BE2C (cell line): ENCODE results near the gene RCL1.

ENCODE experiments used
- DNase-seq: peaks from one replicate; pipeline ENCODE4 v3.0.0-alpha.2; 2020
- H3K27me3 ChIP-seq: fragments of 250-450 bp; sonication (Bioruptor Pico); 2 replicates; pipeline ENCODE4 v1.5.1; 2020; ENCODE audit warnings: mild to moderate bottlenecking
- H3K36me3 ChIP-seq: fragments of 250-450 bp; sonication (Bioruptor Pico); 2 replicates; pipeline ENCODE4 v1.5.1; 2020; ENCODE audit warnings: mild to moderate bottlenecking
- H3K4me1 ChIP-seq: fragments of 250-450 bp; sonication (Bioruptor Pico); 2 replicates; pipeline ENCODE4 v1.5.1; 2020
- H3K4me3 ChIP-seq: 2 replicates; pipeline ENCODE4 v1.5.1; 2011; ENCODE audit warnings: low read depth, low read length
- H3K9me3 ChIP-seq: fragments of 250-450 bp; sonication (Bioruptor Pico); 2 replicates; pipeline ENCODE4 v1.5.1; 2020
- TF ChIP-seq, protein P1 (sequence below): IDR thresholded peaks from 2 replicates; pipeline ENCODE4 v1.5.1; 2012; ENCODE audit warnings: mild to moderate bottlenecking, low read depth, low read length

The RCL1 gene

DNA sequence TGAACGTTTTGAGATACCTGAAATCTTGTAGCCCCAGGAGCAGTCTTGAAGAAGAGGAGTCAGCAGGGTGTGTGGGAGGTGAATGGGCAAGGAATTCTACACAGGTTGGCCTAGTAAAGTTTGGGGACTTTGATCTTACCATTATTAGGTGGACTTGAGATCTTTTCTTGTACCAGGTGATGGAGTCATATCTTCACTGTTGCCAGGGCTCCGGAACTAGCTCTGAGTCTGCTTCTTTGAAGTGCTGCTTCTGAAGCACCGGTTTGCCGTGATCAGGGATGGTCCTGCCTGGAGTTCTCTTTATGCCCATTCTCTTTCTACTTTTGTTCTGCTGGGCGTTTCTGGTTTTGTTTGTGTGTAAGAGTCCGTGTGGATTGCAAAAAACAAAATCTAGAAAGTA lies 27.4 kb downstream of the RCL1 start:
- no peaks in the 10 kb centered on the region for H3K9me3 ChIP-seq
- no peaks in the 10 kb centered on the region for H3K27me3 ChIP-seq
- TF ChIP-seq, protein P1, sequence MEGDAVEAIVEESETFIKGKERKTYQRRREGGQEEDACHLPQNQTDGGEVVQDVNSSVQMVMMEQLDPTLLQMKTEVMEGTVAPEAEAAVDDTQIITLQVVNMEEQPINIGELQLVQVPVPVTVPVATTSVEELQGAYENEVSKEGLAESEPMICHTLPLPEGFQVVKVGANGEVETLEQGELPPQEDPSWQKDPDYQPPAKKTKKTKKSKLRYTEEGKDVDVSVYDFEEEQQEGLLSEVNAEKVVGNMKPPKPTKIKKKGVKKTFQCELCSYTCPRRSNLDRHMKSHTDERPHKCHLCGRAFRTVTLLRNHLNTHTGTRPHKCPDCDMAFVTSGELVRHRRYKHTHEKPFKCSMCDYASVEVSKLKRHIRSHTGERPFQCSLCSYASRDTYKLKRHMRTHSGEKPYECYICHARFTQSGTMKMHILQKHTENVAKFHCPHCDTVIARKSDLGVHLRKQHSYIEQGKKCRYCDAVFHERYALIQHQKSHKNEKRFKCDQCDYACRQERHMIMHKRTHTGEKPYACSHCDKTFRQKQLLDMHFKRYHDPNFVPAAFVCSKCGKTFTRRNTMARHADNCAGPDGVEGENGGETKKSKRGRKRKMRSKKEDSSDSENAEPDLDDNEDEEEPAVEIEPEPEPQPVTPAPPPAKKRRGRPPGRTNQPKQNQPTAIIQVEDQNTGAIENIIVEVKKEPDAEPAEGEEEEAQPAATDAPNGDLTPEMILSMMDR: no peak
- no peaks in the 10 kb centered on the region for H3K36me3 ChIP-seq
- H3K4me3 ChIP-seq: no peak overlapping the region
- DNase-seq: no peak
- H3K4me1 ChIP-seq: no peaks in the 10 kb centered on the region

DNA sequence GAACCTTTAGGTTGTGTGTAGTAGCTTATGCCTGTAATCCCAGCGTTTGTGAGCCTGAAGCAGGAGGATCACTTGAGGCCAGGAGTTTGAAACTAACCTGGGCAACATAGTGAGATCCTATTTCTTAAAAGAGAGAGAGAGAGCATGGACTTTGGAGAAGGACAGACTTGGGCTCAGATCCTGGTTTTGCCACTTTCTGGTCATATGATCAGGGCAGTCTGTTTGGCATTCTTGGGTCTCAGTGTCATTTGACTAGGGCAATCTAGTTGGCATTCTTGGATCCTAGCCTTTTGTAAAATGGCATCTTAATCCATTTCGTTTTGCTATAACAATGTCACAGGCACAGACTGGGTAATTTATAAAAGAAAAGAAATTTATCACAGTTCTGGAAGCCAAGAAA lies 28.4 kb downstream of the RCL1 start:
- Histone ChIP-seq H3K36me3 (no peaks in the 10 kb centered on the region; the same call in 1 of the 2 replicates), H3K4me3 (no peak overlapping the region), H3K27me3 (no peaks in the 10 kb centered on the region), H3K9me3 (no peaks in the 10 kb centered on the region), H3K4me1 (no peaks in the 10 kb centered on the region)
- TF ChIP-seq, protein P1: no peak
- DNase-seq: no peak

DNA sequence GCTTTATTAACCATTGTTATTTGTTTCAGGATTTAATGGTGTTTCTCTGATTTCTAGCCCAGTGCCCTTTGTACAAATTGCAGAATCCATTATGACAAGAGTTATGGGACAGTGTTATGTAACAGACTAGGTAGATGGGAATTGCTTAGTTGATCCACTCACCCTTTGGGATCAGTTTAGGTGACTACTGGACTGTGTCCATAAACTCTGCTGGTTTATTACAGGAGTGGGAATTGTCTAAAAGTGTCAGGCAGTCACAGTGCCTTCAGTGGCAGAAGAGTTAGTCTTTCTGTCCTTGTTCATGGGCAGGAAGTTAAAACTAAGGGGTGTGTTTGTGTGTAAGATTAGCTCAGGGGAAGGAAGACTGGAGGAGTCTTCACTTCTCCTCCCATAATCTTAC lies 29.3 kb downstream of the RCL1 start:
- Histone ChIP-seq H3K4me1 (peaks cover 4% of the 10 kb centered on the region; the same call in 1 of the 2 replicates), H3K27me3 (no peaks in the 10 kb centered on the region), H3K36me3 (peaks cover 6% of the 10 kb centered on the region), H3K4me3 (no peak overlapping the region), H3K9me3 (no peaks in the 10 kb centered on the region)
- DNase-seq: no peak
- TF ChIP-seq, protein P1: no peak

DNA sequence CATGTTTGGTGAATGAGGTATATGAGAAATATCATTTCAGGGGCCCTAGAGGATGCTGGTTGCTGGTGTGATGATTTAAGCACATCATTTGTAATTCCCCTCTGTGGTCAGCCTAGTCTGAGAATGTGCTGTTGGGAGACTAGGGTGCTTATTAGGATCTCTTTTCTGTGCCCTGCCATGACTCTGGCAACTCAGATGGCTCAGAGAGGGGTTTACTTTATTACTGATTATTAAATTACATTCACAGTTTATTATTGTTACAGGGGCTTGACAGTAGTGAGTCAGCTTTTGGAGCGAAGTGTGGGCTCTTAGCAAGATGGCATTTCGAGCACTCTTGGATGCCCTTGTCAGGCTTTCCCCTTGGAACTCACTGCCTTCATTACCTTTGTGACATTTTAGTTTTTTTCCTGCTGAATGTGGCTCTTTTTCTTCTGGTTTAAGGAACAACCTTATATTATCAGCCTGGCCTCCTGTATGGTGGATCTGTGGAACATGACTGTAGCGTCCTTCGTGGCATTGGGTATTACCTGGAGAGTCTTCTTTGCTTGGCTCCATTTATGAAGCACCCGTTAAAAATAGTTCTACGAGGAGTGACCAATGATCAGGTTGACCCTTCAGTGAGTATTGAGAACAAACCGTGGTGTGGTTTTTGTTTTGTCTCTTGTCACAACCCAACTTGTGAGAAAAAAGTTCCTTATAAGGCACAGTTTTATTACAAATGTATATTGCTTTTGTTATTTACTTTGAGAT lies 33.8 kb downstream of the RCL1 start:
- TF ChIP-seq, protein P1: no peak
- peaks cover 8% of the 10 kb centered on the region for H3K36me3 ChIP-seq
- no peak for DNase-seq
- no peaks in the 10 kb centered on the region for H3K9me3 ChIP-seq
- H3K4me1 ChIP-seq: peaks cover 4% of the 10 kb centered on the region; the same call in 1 of the 2 replicates
- no peak overlapping the region for H3K4me3 ChIP-seq
- H3K27me3 ChIP-seq: no peaks in the 10 kb centered on the region

DNA sequence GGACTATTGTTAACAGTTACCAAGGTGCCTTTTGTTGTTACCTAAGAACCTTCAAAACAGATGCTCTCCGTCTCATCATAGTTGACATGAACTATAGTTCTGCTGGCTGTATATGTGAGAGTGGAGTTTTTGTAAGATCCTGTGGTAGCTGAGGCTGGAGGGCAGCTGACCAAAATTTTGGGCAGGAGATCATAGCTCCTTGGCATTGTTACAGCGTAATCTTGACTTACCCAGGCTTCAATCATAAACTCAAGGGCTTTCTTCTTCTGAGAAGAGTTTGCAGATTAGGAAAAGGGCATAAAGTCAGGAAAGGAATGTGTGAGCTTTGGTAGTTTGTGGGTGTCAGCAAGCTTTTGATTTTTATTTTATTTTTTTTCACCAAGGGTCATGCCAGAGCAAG lies 34.5 kb downstream of the RCL1 start:
- TF ChIP-seq, protein P1: no peak
- Histone ChIP-seq H3K36me3 (peaks cover 8% of the 10 kb centered on the region), H3K4me1 (peaks cover 4% of the 10 kb centered on the region; the same call in 1 of the 2 replicates), H3K27me3 (no peaks in the 10 kb centered on the region), H3K4me3 (no peak overlapping the region), H3K9me3 (no peaks in the 10 kb centered on the region)
- no peak for DNase-seq

DNA sequence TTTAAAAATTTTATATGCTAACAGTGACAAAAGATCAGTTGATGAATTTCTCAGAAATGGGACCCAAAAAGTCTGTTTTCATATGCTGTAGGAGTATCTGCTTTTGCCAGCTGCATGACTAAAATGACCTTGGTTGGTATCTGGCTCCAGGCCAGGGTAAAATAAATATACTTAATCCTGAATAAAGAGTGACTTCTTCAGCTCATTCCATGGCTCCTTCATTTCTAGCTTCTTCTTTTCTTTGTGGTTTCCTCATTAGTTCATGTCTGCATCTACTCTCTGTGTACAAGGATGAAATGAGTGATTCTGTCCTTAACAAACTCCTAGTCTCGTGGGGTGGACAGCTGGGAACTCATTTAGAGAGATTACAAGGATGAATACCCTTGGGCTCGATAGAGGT lies 36.0 kb downstream of the RCL1 start:
- peaks cover 13% of the 10 kb centered on the region for H3K36me3 ChIP-seq
- DNase-seq: no peak
- no peak overlapping the region for H3K4me3 ChIP-seq
- TF ChIP-seq, protein P1: no peak
- no peaks in the 10 kb centered on the region for H3K9me3 ChIP-seq
- H3K4me1 ChIP-seq: peaks cover 4% of the 10 kb centered on the region; the same call in 1 of the 2 replicates
- H3K27me3 ChIP-seq: no peaks in the 10 kb centered on the region
